Measurements from ENCODE around the gene FAM72B.
"Not testable (repeated sequence)": the region's sequence is repeated elsewhere in the genome, so short reads cannot be mapped to it uniquely, and the experiment has no call there.

DNA sequence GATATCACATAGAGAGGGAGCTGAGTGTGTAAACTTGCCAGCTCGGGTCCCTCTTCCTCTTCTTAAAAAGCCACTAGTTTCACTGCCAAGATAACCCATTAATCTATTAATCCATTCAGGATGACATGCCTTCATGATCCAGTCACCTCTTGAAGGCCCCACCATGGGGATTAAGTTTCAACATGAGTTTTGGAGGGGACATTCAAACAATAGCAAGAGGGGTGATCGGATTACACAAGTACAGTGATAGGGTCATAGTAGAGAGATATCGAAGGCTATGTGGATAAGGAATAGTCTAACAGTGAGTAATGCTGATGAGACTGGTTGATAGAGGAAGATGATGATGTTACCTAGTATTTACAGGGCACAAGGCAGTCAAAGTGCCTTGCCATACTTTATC, 18.8 kb upstream of the FAM72B start:
- TF ChIP-seq, protein P1, sequence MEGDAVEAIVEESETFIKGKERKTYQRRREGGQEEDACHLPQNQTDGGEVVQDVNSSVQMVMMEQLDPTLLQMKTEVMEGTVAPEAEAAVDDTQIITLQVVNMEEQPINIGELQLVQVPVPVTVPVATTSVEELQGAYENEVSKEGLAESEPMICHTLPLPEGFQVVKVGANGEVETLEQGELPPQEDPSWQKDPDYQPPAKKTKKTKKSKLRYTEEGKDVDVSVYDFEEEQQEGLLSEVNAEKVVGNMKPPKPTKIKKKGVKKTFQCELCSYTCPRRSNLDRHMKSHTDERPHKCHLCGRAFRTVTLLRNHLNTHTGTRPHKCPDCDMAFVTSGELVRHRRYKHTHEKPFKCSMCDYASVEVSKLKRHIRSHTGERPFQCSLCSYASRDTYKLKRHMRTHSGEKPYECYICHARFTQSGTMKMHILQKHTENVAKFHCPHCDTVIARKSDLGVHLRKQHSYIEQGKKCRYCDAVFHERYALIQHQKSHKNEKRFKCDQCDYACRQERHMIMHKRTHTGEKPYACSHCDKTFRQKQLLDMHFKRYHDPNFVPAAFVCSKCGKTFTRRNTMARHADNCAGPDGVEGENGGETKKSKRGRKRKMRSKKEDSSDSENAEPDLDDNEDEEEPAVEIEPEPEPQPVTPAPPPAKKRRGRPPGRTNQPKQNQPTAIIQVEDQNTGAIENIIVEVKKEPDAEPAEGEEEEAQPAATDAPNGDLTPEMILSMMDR (conservative IDR thresholded peaks at IDR 0.05; ENCODE audit: low read depth, low read length): not testable (repeated sequence)
- not testable (repeated sequence) for TF ChIP-seq BHLHE40 (IDR thresholded peaks at IDR 0.05; ENCODE audit: low read depth, low read length); MXI1 (IDR thresholded peaks at IDR 0.05; ENCODE audit: borderline replicate concordance, low read depth, low read length); POLR2A (IDR thresholded peaks at IDR 0.05; ENCODE audit: low read depth, low read length)
- TF ChIP-seq, protein P2, sequence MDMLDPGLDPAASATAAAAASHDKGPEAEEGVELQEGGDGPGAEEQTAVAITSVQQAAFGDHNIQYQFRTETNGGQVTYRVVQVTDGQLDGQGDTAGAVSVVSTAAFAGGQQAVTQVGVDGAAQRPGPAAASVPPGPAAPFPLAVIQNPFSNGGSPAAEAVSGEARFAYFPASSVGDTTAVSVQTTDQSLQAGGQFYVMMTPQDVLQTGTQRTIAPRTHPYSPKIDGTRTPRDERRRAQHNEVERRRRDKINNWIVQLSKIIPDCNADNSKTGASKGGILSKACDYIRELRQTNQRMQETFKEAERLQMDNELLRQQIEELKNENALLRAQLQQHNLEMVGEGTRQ (IDR thresholded peaks at IDR 0.05; ENCODE audit: low read depth, low read length): not testable (repeated sequence)
